GM21423 (cell line): ENCODE data around the gene UBXN2A.

Experiments used
- ATAC-seq: cut with Tn5 transposase; IDR thresholded peaks from one replicate; pipeline ENCODE4 v1.9.1; 2021; ENCODE audit warnings: mild to moderate bottlenecking, moderate library complexity; ENCODE audit not compliant: unreplicated experiment

The UBXN2A gene, protein sequence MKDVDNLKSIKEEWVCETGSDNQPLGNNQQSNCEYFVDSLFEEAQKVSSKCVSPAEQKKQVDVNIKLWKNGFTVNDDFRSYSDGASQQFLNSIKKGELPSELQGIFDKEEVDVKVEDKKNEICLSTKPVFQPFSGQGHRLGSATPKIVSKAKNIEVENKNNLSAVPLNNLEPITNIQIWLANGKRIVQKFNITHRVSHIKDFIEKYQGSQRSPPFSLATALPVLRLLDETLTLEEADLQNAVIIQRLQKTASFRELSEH

DNA sequence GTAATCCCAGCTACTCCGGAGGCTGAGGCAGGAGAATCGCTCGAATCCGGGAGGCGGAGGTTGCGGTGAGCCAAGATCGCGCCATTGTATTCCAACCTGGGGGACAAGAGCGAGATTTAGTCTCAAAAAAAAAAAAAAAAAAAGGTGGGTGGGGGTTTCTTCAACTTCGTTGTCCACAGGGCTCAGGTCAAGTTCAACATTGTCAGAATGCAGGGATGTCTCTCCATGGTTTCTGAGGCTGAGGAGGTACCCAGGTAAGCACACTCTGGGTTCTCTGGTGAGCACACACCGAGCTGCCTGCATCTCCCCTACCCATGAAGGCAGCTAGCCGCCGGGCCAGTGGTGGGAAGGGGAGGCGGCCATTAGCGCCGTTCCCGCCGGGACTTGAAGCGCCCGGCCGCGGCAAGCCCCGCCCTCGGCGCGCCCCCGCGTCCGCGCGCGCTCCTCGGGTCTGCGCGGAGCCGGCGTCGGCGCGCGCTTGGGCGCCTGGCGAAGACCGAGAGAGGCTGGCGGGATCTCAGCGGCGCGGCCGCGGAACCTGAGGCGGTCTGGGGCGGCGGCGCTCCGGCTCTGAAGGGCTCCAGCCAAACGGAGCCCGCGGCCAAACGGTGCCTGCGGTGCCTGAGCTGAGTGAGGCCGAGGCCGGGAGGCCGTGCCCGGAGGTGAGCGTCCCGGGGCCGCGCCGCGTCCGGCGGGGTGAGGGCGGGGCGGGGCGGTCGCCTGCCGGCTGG lies at the start of gene UBXN2A:
Gene UBXN2A, plus strand, starts transcription at position 477 of the 731 bp plus-strand sequence. CDS start 17,852 bp downstream, outside the sequence.
- peak; percentile 81 for ATAC-seq

DNA sequence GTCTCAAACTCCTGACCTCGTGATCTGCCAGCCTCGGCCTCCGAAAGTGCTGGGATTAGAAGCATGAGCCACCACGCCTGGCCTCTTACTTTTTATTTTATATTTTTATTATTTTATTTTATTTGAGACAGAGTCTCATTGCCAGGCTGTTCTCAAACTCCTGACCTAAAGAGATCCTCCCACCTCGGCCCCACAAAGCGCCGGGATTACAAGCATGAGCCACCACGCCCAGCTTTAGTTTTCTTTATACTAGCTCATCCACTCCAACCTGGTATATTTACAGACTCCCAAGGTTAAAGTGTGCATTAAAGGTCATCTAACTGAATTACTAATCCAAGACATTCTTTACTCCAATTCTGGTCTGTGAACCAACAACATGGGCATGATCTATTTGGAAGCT lies 40.1 kb upstream of the UBXN2A start:
- ATAC-seq, result no peak

DNA sequence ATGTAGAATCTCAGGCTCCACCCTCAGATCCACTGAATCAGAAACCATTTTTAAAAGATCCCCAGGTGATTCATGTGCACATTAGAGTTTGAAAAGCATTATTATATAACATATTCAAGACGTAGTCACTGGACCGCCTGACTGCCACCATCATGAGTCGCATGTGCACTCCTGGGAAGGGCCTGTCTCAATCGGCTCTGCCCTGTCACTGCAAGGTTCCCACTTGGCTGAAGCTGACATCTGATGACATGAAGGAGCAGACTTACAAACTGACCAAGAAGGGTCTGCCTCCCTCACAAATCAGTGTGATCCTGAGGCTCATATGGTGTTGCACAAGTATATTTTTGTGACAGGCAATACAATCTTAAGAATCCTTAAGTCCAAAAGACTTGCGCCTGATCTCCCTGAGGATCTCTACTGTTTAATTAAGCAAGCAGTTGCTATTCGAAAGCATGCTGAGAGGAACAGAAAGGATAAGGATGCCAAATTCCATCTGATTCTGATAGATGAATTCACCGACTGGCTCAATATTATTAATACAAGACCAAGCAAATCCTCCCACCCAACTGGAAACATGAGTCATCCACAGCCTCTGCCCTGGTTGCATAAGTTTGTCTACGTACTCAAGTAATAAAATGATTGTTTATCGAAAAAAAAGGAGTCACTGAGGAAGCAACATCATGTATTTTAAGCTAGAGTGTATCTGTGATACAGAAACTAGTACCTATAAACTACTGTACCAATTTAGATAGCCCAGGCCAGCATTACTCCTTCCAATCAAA lies 39.5 kb upstream of the UBXN2A start:
- ATAC-seq, result no peak

DNA sequence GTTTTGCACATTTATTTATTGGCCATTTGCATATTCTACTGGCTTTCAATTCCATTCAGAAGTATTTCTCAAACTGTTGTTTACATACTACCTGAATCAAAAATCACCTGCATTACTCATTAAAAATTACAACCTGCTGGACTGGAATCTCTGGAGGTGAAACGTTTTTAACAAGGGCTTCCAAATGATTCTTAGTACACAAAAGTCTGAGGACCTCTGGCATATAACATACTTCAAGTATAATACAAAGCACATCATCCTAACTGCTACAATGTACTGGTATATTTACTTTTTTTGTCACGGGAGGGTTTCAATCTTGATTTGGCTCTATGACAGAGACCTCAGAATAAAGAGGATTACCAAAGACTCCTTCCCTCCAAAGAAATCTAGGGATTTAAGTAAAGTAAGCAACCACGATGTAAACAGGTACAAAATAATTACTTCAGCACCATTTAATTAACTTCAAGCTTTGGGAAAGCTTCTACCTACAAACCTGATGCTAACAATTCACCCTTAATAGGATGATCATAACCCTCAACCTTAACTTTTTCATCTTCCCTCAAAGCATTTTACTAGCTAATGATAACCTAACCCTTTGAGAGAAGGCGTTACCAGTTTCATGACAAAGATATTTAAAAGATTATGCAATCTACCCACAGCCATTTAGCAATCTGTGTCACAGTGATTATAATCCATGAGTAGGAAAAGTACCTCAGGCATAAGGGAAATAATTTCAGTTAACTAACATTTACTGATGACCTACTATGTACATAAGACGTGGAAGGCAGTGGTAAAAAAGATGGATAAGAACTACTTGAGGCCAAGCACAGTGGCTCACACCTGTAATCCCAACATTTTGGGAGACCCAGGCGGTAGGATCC lies 38.1 kb upstream of the UBXN2A start:
- no peak for ATAC-seq

DNA sequence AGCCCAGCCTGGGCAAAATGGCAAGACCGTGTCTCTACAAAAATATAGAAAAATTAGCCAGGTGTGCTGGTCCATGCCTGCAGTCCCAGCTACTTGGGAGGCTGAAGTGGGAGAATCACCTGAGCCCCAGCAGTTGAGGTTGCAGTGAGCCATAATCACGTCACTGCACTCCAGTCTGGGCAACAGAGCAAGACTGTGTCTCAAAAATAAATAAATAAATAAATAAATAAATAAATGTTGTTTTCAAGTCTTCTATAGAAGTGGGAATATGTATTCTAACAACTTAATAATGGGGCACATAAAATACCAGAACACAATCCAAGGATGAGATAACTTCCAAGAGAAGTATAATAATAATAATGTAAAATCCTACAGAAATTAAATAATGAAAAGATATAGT lies 37.2 kb upstream of the UBXN2A start:
- no peak for ATAC-seq

DNA sequence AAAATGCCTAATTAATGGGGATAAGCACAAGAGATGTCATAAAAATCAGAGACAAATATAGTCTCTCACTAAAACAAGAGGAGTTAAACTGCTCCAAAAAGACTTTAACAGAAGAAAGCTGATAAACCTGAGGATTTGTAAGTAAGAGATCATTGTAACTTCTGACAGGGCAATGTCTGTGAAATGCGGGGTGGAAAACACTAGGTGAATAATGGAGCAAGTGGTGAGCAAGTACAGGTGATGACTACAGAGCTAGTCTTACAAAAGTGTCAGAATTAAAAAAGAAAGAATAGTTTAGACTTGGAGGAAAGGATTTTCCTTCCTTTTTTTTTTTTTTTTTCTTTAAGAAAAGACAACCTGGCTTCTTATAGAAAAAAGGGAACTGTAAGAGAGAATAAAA lies 36.0 kb upstream of the UBXN2A start:
- ATAC-seq, result no peak

DNA sequence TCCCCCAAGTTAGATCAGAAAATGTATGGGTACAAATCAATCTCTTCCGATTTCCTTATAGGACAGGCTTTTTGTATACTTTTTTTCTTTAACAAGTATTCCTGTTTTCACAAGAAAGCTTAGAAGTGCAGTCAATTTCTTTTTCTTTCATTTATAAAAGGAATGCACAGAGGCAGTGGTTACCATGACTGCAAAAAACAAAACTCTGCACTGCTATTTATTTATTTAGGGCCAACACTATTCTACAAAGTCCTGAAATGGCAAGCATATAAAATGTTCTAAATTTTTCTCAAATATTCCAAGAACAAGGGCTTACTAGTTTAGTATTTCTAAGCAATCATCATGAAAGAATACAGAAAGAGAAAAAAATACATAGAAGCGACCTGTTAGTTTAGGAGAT lies 35.6 kb upstream of the UBXN2A start:
- no peak for ATAC-seq

DNA sequence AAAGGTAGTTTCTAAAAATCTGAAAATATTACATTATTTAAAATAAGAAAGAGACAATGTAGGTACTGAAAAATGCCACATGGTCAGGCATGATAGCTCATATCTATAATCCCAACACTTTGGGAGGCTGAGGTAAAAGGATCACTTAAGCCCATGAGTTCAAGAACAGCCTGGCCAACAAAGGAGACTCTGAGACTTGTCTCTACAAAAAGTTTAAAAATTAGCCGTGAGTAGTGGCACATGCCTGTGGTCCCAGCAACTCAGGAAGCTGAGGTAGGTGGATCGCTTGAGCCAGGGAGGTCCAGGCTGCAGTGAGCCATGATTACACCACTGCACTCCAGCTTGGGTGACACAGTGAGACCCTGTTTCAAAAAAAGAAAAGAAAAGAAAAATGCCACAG lies 35.1 kb upstream of the UBXN2A start:
- ATAC-seq, result no peak

DNA sequence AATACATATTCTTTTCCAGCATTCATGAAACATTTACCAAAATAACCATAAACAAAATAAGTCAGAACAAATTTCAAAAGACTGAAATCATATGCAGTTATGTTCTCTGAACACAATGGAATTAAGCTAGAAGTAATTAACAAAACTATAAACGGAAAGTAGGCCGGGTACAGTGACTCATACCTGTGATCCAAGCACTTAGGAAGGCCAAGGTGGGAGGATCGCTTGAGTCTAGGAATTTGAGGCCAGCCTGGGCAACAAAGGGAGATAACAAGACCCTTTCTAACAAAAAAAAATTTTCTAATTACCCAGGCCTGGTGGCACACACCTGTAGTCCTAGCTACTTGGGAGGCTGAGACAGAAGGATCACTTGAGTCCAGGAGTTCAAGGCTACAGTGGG lies 28.2 kb upstream of the UBXN2A start:
- no peak for ATAC-seq

DNA sequence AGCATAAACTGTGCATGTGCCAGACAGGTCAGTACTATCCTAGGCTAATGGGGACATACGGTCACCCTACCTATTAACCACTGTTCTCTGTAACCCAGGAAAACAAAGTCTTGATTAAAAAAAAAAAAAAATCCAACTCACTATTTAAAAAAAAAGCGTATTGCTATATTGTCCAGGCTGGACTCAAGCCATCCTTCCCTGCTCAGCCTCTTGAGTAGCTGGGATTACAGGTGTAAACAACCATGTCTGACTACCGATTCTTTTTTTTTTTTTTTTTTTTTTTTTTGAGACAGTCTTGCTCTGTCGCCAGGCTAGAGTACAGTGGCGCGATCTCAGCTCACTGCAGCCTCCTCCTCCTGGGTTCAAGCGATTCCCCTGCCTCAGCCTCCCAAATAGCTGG lies 24.9 kb upstream of the UBXN2A start:
- ATAC-seq, result no peak

DNA sequence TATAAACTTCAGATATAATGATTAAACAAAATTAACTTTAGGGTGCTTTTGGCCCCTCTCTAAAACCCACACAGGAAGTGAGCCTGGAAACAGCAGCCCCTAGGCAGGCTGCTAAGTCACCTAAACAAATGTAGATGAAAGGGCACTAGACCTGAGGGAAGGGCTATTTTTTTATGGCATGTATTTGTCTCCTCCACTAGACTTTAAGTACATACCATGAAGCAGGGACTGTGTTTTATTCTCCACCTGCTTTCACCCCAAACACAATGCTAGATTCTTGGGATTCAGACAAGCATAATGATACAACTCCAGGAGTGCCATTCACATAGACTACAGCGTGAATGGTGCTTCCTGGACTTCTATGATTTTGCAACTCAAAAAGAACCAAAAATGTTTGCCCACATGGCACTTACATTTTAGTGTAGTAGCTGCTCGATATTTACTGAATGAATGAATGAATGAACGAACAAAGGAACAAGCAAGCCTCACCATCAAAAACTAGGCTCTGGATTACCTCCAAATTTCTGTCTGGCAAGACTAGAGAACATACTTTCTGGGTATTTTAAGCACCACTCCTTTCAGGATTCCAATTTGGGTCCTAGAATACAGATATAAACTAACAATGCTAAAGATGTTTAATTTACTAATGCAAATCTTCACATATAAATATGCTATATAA lies 23.4 kb upstream of the UBXN2A start:
- ATAC-seq, result peak; percentile 75

DNA sequence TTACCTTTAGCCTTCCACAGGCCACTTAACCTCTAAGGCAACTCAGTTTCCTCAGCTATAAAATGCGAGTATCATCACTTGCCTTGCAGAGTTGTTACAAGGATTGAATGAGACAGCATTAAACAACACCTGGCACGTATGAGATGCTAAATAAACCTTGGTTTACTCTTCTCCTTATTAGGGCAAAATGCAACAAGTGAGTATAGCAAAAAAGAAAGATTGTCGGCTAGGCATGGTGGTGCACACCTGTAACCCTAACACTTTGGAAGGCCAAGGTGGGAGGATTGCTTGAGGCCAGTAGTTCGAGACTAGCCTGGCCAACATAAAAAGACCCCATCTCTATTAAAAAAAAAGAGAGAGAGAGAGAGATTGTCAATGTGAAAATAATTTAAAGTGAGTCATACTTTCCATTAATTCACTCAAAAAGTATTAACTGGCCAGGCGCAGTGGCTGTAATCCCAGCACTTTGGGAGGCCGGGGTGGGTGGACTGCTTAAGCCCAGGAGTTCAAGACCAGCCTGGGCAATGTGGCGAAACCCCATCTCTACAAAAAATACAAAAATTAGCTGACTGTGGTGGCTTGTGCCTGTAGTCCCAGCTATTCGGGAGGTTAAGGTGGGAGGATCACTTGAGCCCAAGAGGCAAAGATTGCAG lies 21.3 kb upstream of the UBXN2A start:
- ATAC-seq, result no peak

DNA sequence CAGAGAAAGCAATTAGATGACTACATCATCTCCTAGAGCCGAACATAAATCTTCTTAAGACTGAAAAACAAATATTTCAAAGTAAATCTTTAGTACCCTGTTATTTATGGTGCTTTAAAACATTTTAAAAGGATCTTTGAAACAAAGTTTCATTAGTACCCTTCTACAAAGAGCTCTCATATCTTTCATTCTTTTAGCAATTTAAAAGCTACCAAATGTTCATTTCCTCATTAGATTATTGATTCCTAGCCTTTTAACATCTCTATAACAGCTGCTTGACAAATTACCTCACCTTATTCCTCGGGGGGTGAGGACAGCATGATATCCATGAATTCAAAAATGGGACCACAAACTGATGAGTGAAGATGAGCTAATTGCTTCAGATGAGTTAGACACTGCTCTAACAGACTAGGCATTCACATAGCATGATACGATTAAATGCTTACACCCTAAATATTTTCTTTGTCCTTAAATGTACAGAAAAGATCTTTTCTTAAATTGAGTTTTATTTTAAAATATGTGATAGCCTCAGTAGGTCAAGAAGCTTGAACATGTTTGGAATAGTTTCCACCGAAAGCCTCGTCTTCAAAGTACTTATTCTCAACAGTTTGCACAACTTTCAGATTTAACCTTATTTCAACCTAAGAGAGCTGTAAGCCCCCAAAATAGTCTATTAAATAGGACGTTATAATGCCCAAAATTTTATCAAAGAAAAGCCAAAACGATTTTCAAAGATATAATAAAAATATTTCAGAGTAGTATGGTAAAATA lies 15.5 kb upstream of the UBXN2A start:
- ATAC-seq, result no peak

DNA sequence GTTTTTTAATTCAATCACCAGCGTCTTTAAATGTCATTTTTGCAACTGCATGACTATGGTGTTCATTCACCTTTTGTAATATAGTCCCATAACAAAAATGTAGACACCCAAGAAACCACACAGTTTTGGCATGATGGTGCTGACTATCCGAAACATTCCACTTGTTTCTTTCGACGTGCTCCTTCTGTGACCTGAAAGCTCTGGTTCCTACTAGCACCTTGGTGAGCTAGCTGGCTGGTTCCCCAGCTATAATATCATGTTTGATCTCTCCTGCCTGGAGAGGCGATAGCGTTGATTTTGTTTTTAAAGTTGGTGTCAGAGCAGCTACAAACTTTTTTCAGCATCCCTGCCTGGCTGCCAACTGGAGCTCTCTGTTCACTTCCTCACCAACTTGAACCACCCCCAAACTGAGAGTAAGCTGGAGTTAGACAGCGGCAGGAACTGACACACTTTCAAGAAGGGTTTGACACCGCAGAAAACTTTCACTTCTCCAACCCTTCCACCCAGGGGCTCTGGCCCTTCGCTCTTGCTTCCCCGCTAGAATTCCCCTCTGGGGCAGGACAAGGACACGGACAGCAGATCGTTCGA lies 14.5 kb upstream of the UBXN2A start:
- ATAC-seq, result peak; percentile 56

DNA sequence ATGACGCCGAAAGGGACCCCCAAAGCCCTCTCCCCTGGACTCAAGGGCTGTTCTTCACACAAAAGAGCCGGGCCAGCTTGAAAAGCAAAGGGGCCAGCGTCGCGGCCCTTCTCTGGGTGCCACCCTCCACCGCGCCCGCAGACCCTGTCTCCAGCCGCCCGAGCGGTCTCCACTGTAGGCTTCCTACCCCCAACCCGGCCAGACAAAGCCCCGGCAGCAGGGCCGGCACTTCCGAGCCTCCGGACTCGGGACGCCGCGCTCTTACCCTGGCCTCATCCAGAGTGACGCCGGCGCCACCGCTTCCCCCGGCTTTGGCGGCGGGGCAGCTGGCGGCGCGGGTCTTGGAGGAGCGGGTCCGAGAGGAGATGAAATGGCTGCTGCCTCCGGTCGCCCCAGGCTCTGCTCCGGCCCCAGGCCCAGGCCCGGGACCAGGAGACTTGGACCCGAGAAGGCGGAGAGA lies 13.9 kb upstream of the UBXN2A start:
- peak; percentile 17 for ATAC-seq

DNA sequence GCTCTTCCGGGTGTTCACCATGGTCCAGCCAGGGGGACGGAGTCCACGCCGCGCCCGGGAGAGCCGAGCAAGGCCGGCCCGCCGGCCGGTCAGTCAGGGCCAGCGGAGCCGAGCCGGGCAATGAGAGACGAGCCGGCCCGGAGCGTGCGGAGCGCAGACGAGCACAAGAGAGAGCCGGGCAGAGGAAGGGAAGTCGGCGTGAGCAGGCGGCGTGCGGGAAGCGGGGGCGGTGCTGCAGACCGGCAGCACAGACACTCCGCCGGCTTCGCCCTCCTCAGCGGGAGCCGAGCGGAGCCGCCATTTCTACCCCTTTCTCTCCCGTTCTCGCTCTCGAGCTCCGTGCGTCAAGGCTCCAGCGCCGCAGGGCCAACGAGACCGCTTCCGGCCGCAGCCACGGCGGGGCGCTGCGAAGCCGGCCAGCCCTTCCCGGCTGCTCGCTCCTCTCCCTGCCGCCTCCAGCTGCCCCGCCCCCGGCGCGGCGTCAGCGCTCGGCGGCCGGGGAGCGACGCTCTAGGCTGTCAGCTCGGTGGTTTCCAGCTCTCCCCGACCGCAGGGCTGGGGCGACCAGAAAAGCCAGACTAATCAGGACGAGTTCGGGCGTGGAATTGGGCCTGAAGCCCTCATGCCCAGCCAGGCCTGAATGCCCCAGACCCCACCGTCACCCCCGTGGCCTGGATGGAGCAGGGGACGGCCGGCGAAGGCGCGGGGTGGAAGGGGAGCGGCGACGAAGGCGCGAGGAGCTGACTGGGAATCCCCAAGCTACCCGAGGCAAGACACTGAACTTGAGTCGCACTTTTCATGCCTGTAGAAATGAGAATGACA lies 13.3 kb upstream of the UBXN2A start, which contains the start of gene ATAD2B:
Gene ATAD2B, minus strand, starts transcription at position 374 of the 822 bp plus-strand sequence. Its CDS starts 353 bp downstream, at position 21.
- ATAC-seq, result peak; percentile 80

DNA sequence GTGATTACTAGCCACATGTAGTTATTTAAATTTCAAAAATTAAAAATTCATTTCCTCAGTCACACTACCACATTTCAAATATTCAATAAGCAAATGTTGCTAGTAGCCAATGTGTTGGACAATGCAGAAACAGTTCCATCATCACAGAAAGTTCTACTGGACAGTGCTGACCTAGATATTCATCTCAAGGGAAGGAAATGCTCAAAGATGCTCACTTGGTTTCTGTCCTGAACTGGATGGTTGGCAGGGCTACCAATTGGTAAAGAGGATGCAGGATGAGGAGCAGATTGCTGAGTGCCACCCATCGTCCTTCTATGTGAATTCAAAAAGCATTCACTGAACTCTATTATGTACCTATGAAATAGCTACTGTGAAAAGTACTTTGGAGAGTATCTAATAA lies 6.0 kb upstream of the UBXN2A start:
- no peak for ATAC-seq
